HepG2 (cell line): ENCODE data around the gene LYPD4. TPM values are rescaled to one million over a fixed set of nuclear protein-coding genes. Genes with fewer than 3 reads are reported as not detected.

Experiments
- ATAD3A ChIP-seq: sonication (generic); formaldehyde crosslinking; IDR thresholded peaks from 2 replicates; pipeline ENCODE4 v1.4.0; 2020; ENCODE audit warnings: missing genetic modification reagents
- CSRNP2 ChIP-seq: sonication (generic); formaldehyde crosslinking; conservative IDR thresholded peaks from 2 replicates; pipeline ENCODE4 v1.8.0; 2022; ENCODE audit warnings: low read depth, missing genetic modification reagents
- JDP2 ChIP-seq: sonication (generic); formaldehyde crosslinking; IDR thresholded peaks from 2 replicates; pipeline ENCODE4 v1.8.1; 2022; ENCODE audit warnings: missing genetic modification reagents, borderline replicate concordance
- JUN ChIP-seq: sonication (generic); formaldehyde crosslinking; IDR thresholded peaks from 2 replicates; pipeline ENCODE4 v1.4.0; 2020; ENCODE audit warnings: mild to moderate bottlenecking, missing genetic modification reagents
- MATR3 ChIP-seq: sonication (generic); formaldehyde crosslinking; IDR thresholded peaks from 2 replicates; pipeline ENCODE4 v1.4.0; 2020; ENCODE audit warnings: missing genetic modification reagents
- MEIS2 ChIP-seq: sonication (generic); formaldehyde crosslinking; IDR thresholded peaks from 2 replicates; pipeline ENCODE4 v1.9.0; 2021; ENCODE audit warnings: mild to moderate bottlenecking, missing genetic modification reagents
- MNT ChIP-seq: fragments of 450-650 bp; IDR thresholded peaks from 2 replicates; pipeline ENCODE4 v1.6.1; 2016
- NR1H2 ChIP-seq: sonication (generic); formaldehyde crosslinking; IDR thresholded peaks from 2 replicates; pipeline ENCODE4 v1.8.1; 2022; ENCODE audit warnings: low read depth, missing genetic modification reagents, borderline replicate concordance
- PHF20 ChIP-seq: sonication (generic); formaldehyde crosslinking; IDR thresholded peaks from 2 replicates; pipeline ENCODE4 v1.5.0; 2020; ENCODE audit warnings: mild to moderate bottlenecking, missing genetic modification reagents
- PRPF4 ChIP-seq: fragments of 200-400 bp; formaldehyde crosslinking; IDR thresholded peaks from 2 replicates; pipeline ENCODE4 v1.6.1; 2016; ENCODE audit warnings: low read length, low read depth; ENCODE audit not compliant: poor library complexity, severe bottlenecking
- SETDB1 ChIP-seq: sonication (generic); formaldehyde crosslinking; IDR thresholded peaks from 2 replicates; pipeline ENCODE4 v1.5.1; 2020; ENCODE audit warnings: missing genetic modification reagents, mild to moderate bottlenecking, borderline replicate concordance
- SMC3 ChIP-seq: IDR thresholded peaks from 2 replicates; pipeline ENCODE4 v1.6.1; 2011; ENCODE audit warnings: low read length, improper control_type of control experiment
- SRF ChIP-seq: IDR thresholded peaks from 2 replicates; pipeline ENCODE4 v1.6.1; 2011; ENCODE audit warnings: mild to moderate bottlenecking, low read depth, low read length, moderate library complexity
- ZNF512 ChIP-seq: sonication (generic); formaldehyde crosslinking; IDR thresholded peaks from 2 replicates; pipeline ENCODE4 v1.4.0; 2020; ENCODE audit warnings: mild to moderate bottlenecking, missing genetic modification reagents
- ZNF513 ChIP-seq: sonication (generic); formaldehyde crosslinking; conservative IDR thresholded peaks from 2 replicates; pipeline ENCODE4 v1.5.0; 2020; ENCODE audit warnings: missing genetic modification reagents
- ZNF558 ChIP-seq: sonication (generic); formaldehyde crosslinking; IDR thresholded peaks from 2 replicates; pipeline ENCODE4 v1.9.0; 2022; ENCODE audit warnings: mild to moderate bottlenecking, missing genetic modification reagents, borderline replicate concordance
- ZNF678 ChIP-seq: sonication (generic); formaldehyde crosslinking; IDR thresholded peaks from 2 replicates; pipeline ENCODE4 v1.4.0; 2020; ENCODE audit warnings: mild to moderate bottlenecking, missing genetic modification reagents
- polyA plus RNA-seq, 8 experiments: library from polyadenylated mRNA; depleted of rRNA in 3 of 8; stranded (reverse) in 7 of 8; unstranded in 1 of 8; fragments of >200 nt; fragmentation: Illumina TruSeq in 4 of 8; extraction: Trizol in 4 of 8; gene quantifications; 2 replicates each; pipeline versions ENCODE4 v1.2.1 to v1.2.3, GENCODE V29; 2011 to 2016; ENCODE audit warnings: low read depth in 4 of 8, missing spikeins in 1 of 8, mixed read lengths in 1 of 8; ENCODE audit not compliant: insufficient read depth in 1 of 8
- total RNA-seq, 5 experiments: library from RNA; depleted of rRNA; stranded (reverse); fragments of >200 nt; fragmentation: Illumina TruSeq; extraction: Trizol; gene quantifications; 2 replicates each; pipeline ENCODE4 v1.2.3, GENCODE V29; 2016; ENCODE audit warnings: low read depth in 1 of 5
- TF ChIP-seq, protein P1 (sequence below): IDR thresholded peaks from 2 replicates; pipeline ENCODE4 v1.6.1; 2016
- TF ChIP-seq, protein P2 (sequence below): sonication (generic); formaldehyde crosslinking; IDR thresholded peaks from 2 replicates; pipeline ENCODE4 v1.5.0; 2020; ENCODE audit warnings: missing genetic modification reagents, mild to moderate bottlenecking, borderline replicate concordance
- TF ChIP-seq, protein P3 (sequence below): sonication (generic); formaldehyde crosslinking; IDR thresholded peaks from 2 replicates; pipeline ENCODE4 v1.4.0; 2020; ENCODE audit warnings: missing genetic modification reagents

Gene LYPD4
- total and polyA plus RNA-seq, 2 of the 13 experiments (the other 11 are each of a cell fraction or from before 2014, with no cell fraction given) = not detected

- TF ChIP-seq MEIS2 (CRISPR knock-in tag) = peak; percentile 60; the same call in 1 of the 2 replicates
- TF ChIP-seq MATR3 = no peak
- TF ChIP-seq ZNF513 = no peak
- no peak for TF ChIP-seq CSRNP2 (CRISPR knock-in tag)
- no peak for TF ChIP-seq ATAD3A (CRISPR knock-in tag)
- TF ChIP-seq SRF = no peak
- no peak for TF ChIP-seq ZNF558 (CRISPR knock-in tag)
- TF ChIP-seq SETDB1 (CRISPR knock-in tag) = no peak
- TF ChIP-seq, protein P1, sequence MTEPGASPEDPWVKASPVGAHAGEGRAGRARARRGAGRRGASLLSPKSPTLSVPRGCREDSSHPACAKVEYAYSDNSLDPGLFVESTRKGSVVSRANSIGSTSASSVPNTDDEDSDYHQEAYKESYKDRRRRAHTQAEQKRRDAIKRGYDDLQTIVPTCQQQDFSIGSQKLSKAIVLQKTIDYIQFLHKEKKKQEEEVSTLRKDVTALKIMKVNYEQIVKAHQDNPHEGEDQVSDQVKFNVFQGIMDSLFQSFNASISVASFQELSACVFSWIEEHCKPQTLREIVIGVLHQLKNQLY (CRISPR knock-in tag) = 0 out of 2 replicates have a peak, but pooled peaks have one; percentile 36
- no peak for TF ChIP-seq ZNF512
- no peak for TF ChIP-seq MNT
- no peak for TF ChIP-seq PHF20 (CRISPR knock-in tag)
- no peak for TF ChIP-seq ZNF678 (CRISPR knock-in tag)
- TF ChIP-seq NR1H2 = no peak
- peak; percentile 76 for TF ChIP-seq JUN (CRISPR knock-in tag)
- no peak for TF ChIP-seq JDP2 (CRISPR knock-in tag)
- TF ChIP-seq, protein P2, sequence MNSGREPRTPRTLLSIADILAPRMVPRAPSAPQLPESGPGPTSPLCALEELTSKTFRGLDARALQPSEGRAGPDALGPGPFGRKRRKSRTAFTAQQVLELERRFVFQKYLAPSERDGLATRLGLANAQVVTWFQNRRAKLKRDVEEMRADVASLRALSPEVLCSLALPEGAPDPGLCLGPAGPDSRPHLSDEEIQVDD (CRISPR knock-in tag) = no peak
- TF ChIP-seq, protein P3, sequence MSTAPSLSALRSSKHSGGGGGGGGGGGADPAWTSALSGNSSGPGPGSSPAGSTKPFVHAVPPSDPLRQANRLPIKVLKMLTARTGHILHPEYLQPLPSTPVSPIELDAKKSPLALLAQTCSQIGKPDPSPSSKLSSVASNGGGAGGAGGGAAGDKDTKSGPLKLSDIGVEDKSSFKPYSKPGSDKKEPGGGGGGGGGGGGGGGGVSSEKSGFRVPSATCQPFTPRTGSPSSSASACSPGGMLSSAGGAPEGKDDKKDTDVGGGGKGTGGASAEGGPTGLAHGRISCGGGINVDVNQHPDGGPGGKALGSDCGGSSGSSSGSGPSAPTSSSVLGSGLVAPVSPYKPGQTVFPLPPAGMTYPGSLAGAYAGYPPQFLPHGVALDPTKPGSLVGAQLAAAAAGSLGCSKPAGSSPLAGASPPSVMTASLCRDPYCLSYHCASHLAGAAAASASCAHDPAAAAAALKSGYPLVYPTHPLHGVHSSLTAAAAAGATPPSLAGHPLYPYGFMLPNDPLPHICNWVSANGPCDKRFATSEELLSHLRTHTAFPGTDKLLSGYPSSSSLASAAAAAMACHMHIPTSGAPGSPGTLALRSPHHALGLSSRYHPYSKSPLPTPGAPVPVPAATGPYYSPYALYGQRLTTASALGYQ (CRISPR knock-in tag) = peak; percentile 78; the same call in 1 of the 2 replicates
- peak; percentile 18 for TF ChIP-seq PRPF4
- TF ChIP-seq SMC3 = peak; percentile 20; the same call in 1 of the 2 replicates
Measured at GRCh38 chr19:41887711-41888382, 43.4 kb upstream of the LYPD4 start (continued).
